Stimulated activated memory B cell treated with anti-CD40 and anti-IgM and Interleukin-4, amounts not matched to agents 10 μg/mL and 1 μg/mL and 100 μg/mL, for 72 hours (primary cell): ENCODE measurements around the gene APLP1.

Experiments used
- ATAC-seq: fragments of 150-1000 bp; cut with Tn5 transposase; 2 replicates; pipeline ENCODE4 v1.10.0; 2021
- H3K27ac Mint-ChIP-seq: one replicate; pipeline ENCODE4 v1.8.0; 2022; ENCODE audit warnings: mild to moderate bottlenecking, mixed read lengths
- H3K27me3 Mint-ChIP-seq: one replicate; pipeline ENCODE4 v1.8.0; 2022; ENCODE audit warnings: mixed read lengths
- H3K36me3 Mint-ChIP-seq: one replicate; pipeline ENCODE4 v1.8.0; 2022; ENCODE audit warnings: mixed read lengths
- H3K4me1 Mint-ChIP-seq: one replicate; pipeline ENCODE4 v1.8.0; 2022; ENCODE audit warnings: mixed read lengths
- H3K4me3 Mint-ChIP-seq: one replicate; pipeline ENCODE4 v1.8.0; 2022; ENCODE audit warnings: mild to moderate bottlenecking, moderate library complexity, mixed read lengths
- H3K9me3 Mint-ChIP-seq: one replicate; pipeline ENCODE4 v1.8.0; 2022; ENCODE audit warnings: mixed read lengths

Gene APLP1

GRCh38 chr19:35846038-35846668 lies 22.2 kb upstream of the APLP1 start:
- ATAC-seq, result no peak
- peak overlapping the region; percentile 25 for H3K4me3 Mint-ChIP-seq
- peaks cover 91% of the 10 kb centered on the region for H3K27me3 Mint-ChIP-seq
- peaks cover 11% of the 10 kb centered on the region for H3K9me3 Mint-ChIP-seq
- peaks cover 26% of the 10 kb centered on the region for H3K4me1 Mint-ChIP-seq
- H3K27ac Mint-ChIP-seq, result no peak overlapping the region
- H3K36me3 Mint-ChIP-seq, result no peaks in the 10 kb centered on the region

DNA sequence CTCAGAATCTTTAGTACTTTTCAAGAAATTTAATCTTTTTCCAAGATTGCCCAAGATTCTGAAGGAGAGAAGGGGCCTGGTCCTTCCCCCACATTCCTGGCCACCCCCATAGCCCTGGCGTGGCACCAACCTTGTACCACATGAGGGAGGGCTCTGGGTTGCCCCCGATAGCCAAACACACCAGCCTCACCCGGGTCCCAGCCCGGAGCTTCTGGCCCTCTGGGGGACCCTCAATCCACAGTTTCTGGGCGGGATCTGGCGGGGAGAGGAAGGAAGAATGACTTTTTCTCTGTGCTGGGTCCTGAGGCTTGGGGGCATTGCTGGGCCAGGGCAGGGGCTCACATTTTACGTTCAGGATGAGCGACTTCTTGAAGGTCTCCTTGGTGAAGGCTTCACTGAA lies 20.5 kb upstream of the APLP1 start:
- Mint-ChIP-seq H3K27ac (no peak overlapping the region), H3K9me3 (peaks cover 3% of the 10 kb centered on the region), H3K36me3 (no peaks in the 10 kb centered on the region), H3K4me3 (no peak overlapping the region), H3K4me1 (peaks cover 26% of the 10 kb centered on the region), H3K27me3 (peaks cover 93% of the 10 kb centered on the region)
- ATAC-seq, result no peak

- H3K36me3 Mint-ChIP-seq, result no peaks in the 10 kb centered on the region
- ATAC-seq, result no peak
- H3K9me3 Mint-ChIP-seq, result no peaks in the 10 kb centered on the region
- H3K27ac Mint-ChIP-seq, result no peak overlapping the region
- peaks cover 26% of the 10 kb centered on the region for H3K4me1 Mint-ChIP-seq
- peaks cover 93% of the 10 kb centered on the region for H3K27me3 Mint-ChIP-seq
- no peak overlapping the region for H3K4me3 Mint-ChIP-seq
Measured at GRCh38 chr19:35848486-35848885, 19.9 kb upstream of the APLP1 start.

GRCh38 chr19:35848919-35849505 lies 19.4 kb upstream of the APLP1 start:
- Mint-ChIP-seq H3K27me3 (peaks cover 90% of the 10 kb centered on the region), H3K4me3 (no peak overlapping the region), H3K27ac (no peak overlapping the region), H3K4me1 (peaks cover 26% of the 10 kb centered on the region), H3K9me3 (no peaks in the 10 kb centered on the region), H3K36me3 (no peaks in the 10 kb centered on the region)
- peak; percentile 2 for ATAC-seq

DNA sequence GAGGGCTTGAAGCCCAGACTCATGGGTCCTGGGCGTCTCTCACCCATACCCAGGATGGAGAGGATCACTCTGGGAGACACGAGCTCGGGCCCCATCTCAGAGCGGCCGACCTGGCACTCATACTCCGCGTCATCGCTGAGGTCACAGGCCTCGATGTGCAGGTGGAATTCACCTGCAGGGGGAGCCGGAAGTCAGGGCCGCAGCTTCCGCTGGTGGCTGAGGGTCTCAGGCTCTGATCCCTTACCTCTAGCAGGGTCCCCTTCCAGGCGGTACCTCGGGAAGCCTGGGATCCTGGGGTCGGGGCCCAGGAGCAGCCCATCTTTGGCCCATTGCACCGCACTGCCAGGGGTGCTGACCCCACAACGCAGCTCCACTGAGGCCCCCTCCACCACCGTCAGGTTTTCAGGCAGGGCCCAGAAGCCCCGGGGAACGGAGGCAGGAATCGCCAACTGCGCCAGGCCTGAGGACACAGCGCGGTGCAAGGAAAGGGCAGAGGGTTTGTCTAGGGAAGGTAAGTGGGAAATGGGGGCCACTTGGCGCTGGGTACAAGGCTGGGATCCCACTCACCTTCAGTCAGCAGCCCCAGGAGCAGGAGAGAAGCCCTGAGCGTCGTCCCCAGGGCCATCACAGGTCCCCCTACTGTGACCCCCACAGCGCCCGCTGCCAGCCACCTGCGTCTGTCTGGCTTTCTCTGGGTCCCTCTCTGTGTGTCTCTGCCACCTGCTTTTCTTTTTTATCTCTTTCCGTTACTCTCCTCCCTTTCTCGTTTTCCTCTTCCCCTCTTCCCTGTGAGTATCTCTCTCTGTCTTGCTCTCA lies 17.0 kb upstream of the APLP1 start:
- peaks cover 88% of the 10 kb centered on the region for H3K27me3 Mint-ChIP-seq
- H3K36me3 Mint-ChIP-seq, result no peaks in the 10 kb centered on the region
- no peak for ATAC-seq

GRCh38 chr19:35852029-35852780 lies 16.2 kb upstream of the APLP1 start, which contains the start of gene NPHS1:
TSS of gene NPHS1 (minus strand) at chr19:35852504. CDS start at chr19:35851837, 667 bp downstream.
- H3K4me1 Mint-ChIP-seq, result peaks cover 11% of the 10 kb centered on the region
- no peak within 1 kb of the TSS for H3K27ac Mint-ChIP-seq
- peaks cover 88% of the 10 kb centered on the region for H3K27me3 Mint-ChIP-seq
- H3K36me3 Mint-ChIP-seq, result no peaks in the 10 kb centered on the region
- H3K9me3 Mint-ChIP-seq, result no peaks in the 10 kb centered on the region
- ATAC-seq, result no peak
- H3K4me3 Mint-ChIP-seq, result no peak within 1 kb of the TSS

More for the DNA sequence above, 17.0 kb upstream of the APLP1 start:
- H3K27ac Mint-ChIP-seq, result no peak overlapping the region
- peaks cover 9% of the 10 kb centered on the region for H3K4me1 Mint-ChIP-seq
- no peak overlapping the region for H3K4me3 Mint-ChIP-seq
- H3K9me3 Mint-ChIP-seq, result no peaks in the 10 kb centered on the region

GRCh38 chr19:35853038-35853756 lies 15.2 kb upstream of the APLP1 start:
- H3K27me3 Mint-ChIP-seq, result peaks cover 86% of the 10 kb centered on the region
- no peak overlapping the region for H3K27ac Mint-ChIP-seq
- H3K4me1 Mint-ChIP-seq, result peaks cover 12% of the 10 kb centered on the region
- no peaks in the 10 kb centered on the region for H3K9me3 Mint-ChIP-seq
- ATAC-seq, result no peak
- no peak overlapping the region for H3K4me3 Mint-ChIP-seq
- H3K36me3 Mint-ChIP-seq, result no peaks in the 10 kb centered on the region

- Mint-ChIP-seq H3K4me1 (peaks cover 17% of the 10 kb centered on the region), H3K36me3 (no peaks in the 10 kb centered on the region), H3K27ac (no peak within 1 kb of the TSS), H3K27me3 (peaks cover 89% of the 10 kb centered on the region), H3K4me3 (peak within 1 kb of the TSS; percentile 72), H3K9me3 (no peaks in the 10 kb centered on the region)
- peak; percentile 40 for ATAC-seq
Measured at GRCh38 chr19:35856546-35857149, 11.7 kb upstream of the APLP1 start, which contains the start of gene KIRREL2. TSS of gene KIRREL2 (plus strand) at chr19:35856911. CDS start at chr19:35857120, 209 bp downstream.

- ATAC-seq, result no peak
- Mint-ChIP-seq H3K27me3 (peaks cover 87% of the 10 kb centered on the region), H3K9me3 (no peaks in the 10 kb centered on the region), H3K36me3 (no peaks in the 10 kb centered on the region), H3K4me3 (no peak overlapping the region), H3K4me1 (peaks cover 18% of the 10 kb centered on the region), H3K27ac (no peak overlapping the region)
Measured at GRCh38 chr19:35858311-35858710, 10.1 kb upstream of the APLP1 start.

- H3K9me3 Mint-ChIP-seq, result no peaks in the 10 kb centered on the region
- peaks cover 18% of the 10 kb centered on the region for H3K4me1 Mint-ChIP-seq
- no peak overlapping the region for H3K4me3 Mint-ChIP-seq
- ATAC-seq, result no peak
- H3K36me3 Mint-ChIP-seq, result no peaks in the 10 kb centered on the region
- peaks cover 87% of the 10 kb centered on the region for H3K27me3 Mint-ChIP-seq
- no peak overlapping the region for H3K27ac Mint-ChIP-seq
Measured at GRCh38 chr19:35859414-35859813, 9.0 kb upstream of the APLP1 start.

GRCh38 chr19:35860436-35860817 lies 7.9 kb upstream of the APLP1 start:
- H3K36me3 Mint-ChIP-seq, result no peaks in the 10 kb centered on the region
- H3K27ac Mint-ChIP-seq, result no peak overlapping the region
- H3K9me3 Mint-ChIP-seq, result no peaks in the 10 kb centered on the region
- H3K27me3 Mint-ChIP-seq, result peaks cover 87% of the 10 kb centered on the region
- no peak overlapping the region for H3K4me3 Mint-ChIP-seq
- no peak for ATAC-seq
- H3K4me1 Mint-ChIP-seq, result peaks cover 18% of the 10 kb centered on the region

- H3K27ac Mint-ChIP-seq, result no peak overlapping the region
- peaks cover 89% of the 10 kb centered on the region for H3K27me3 Mint-ChIP-seq
- no peak overlapping the region for H3K4me3 Mint-ChIP-seq
- no peaks in the 10 kb centered on the region for H3K9me3 Mint-ChIP-seq
- ATAC-seq, result no peak
- H3K4me1 Mint-ChIP-seq, result peaks cover 18% of the 10 kb centered on the region
- no peaks in the 10 kb centered on the region for H3K36me3 Mint-ChIP-seq
Measured at GRCh38 chr19:35860818-35861639, 7.3 kb upstream of the APLP1 start.

DNA sequence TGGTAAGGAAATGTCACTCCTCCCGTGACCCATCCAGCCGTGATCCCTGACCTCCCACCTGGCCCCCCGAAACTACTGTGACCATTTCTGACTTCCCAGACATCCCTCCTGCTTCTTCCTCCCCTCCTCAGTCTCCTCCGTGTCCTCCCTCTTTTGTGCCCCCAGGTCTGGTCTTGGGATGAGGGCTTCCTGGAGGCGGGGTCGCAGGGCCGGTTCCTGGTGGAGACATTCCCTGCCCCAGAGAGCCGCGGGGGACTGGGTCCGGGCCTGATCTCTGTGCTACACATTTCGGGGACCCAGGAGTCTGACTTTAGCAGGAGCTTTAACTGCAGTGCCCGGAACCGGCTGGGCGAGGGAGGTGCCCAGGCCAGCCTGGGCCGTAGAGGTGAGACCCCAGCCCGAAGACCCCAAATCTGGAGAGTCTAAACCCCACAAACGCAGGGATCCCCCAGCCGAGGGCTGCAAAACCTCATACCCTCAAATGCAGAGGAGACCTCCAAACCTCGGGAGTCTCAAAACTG lies 6.7 kb upstream of the APLP1 start:
- Mint-ChIP-seq H3K36me3 (no peaks in the 10 kb centered on the region), H3K27ac (no peak overlapping the region), H3K4me3 (no peak overlapping the region), H3K27me3 (peaks cover 93% of the 10 kb centered on the region), H3K9me3 (no peaks in the 10 kb centered on the region), H3K4me1 (peaks cover 17% of the 10 kb centered on the region)
- ATAC-seq, result no peak
